Posterior cingulate gyrus (tissue), 11 donors: ENCODE measurements around the gene GDI1.
A peak's percentile ranks its signal among the peaks of the same experiment; 100 is the strongest.

Source experiments
- DNase-seq, 10 donors: peaks; one replicate each; pipeline versions ENCODE4 v3.0.0 to v3.0.0-alpha.2; 2020 to 2021; ENCODE audit warnings: mixed read lengths in 3 of 10
- intact Hi-C: fragments of 100-400 bp; cut with DNase I; formaldehyde crosslinking; loops from one replicate; pipeline ENCODE4 v1.15.1; 2023

The GDI1 gene

DNA sequence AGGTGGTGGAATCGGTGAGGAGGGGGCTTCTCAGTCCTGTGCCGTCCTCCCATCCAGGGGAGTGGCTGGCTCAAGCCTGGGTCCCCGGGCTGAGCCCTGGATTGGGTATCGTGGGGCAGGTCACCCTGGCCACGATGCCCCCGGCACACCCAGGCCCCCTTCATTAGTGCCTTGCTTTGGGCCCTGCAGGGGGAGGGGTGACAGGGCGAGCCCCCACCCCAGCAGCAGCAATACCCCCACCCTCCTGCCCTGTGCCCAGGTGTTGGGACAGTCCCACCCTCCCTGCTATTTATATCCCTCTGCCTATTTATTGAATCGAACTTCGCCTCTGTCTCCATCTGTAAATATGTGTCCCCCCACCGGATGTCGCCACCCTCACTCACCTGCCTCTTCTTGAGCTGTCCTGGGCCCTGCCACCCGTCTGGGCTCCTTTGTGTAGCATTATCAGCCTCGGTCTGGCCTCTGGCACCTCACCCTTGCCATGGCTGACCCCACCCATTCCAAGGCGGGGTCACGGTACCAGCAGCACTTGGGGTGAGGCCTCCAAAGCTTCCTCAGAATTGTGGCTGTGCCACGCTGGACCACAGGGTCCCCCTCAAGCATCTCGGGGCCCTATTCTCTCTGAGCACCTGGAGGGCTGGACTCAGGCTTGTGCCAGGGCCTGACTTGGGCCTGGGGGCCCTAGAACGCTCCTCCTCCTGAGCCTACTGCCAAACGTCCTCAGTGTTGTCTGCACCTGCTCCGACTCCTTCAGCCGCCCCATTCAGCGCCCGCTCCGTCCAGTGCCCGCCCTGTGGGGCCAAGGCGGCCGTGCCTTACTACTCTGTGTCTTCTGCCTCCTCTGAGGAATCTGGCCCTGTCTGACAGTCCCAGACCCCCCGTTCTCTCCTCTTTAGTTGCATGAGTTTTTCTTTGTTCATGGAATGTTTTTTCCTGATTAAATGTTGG lies 36.0 kb downstream of the GDI1 start:
- peak in 1 of 10 donors; percentile 68 for DNase-seq
- intact Hi-C loops: no loop called here

DNA sequence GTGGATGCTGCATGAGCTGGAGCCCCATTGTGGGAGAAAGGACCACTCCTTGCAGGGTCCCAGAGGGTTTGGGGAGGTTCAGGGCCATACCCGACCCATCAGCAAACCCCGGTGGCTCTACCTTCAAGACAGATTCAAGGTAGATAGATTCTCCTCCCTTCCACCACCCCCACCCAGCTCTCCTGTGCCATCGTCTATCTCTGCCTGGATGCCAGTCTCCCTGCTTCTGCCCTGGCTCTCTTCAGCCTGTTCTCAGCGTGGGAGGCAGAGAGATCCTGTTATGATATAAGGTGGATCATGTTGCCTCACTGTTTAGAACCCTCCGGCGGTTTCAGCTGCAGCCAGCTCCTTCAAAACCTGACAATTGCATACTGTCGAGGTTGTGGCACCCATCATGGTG lies 36.7 kb downstream of the GDI1 start:
- intact Hi-C loops: no loop called here
- DNase-seq: peak in 1 of 10 donors; percentile 68

DNA sequence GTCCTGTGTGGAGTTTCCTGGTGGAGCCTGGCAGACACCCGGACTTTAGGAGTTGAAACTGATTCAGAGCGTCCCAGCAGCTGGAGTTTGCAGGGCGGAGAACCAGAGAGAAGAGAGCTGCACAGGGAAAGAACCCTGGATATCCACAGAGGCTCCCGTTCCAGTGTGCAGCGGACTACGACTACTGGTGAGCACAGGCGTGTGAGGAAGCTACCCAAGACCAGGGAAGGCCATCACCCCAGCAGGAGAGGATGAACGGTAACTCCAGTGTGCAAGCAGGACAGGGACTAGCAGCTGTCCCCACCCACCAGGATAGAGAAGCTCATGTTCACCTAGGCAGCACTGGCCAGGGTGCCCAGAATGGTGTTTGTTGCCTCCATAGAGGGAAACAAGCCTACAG lies 39.9 kb downstream of the GDI1 start:
- intact Hi-C loops: loop anchor here (5.0 kb wide), 1 partner anchor 35 kb away; the partner anchor contains the start of gene FAM50A
- DNase-seq: peak in 3 of 10 donors; percentile 32 to 62 (median 39)

- DNase-seq: peak in 3 of 10 donors; percentile 64 to 76 (median 75)
These were observed 41.0 kb downstream of the GDI1 start for GRCh38 chrX:154477891-154478477.

DNA sequence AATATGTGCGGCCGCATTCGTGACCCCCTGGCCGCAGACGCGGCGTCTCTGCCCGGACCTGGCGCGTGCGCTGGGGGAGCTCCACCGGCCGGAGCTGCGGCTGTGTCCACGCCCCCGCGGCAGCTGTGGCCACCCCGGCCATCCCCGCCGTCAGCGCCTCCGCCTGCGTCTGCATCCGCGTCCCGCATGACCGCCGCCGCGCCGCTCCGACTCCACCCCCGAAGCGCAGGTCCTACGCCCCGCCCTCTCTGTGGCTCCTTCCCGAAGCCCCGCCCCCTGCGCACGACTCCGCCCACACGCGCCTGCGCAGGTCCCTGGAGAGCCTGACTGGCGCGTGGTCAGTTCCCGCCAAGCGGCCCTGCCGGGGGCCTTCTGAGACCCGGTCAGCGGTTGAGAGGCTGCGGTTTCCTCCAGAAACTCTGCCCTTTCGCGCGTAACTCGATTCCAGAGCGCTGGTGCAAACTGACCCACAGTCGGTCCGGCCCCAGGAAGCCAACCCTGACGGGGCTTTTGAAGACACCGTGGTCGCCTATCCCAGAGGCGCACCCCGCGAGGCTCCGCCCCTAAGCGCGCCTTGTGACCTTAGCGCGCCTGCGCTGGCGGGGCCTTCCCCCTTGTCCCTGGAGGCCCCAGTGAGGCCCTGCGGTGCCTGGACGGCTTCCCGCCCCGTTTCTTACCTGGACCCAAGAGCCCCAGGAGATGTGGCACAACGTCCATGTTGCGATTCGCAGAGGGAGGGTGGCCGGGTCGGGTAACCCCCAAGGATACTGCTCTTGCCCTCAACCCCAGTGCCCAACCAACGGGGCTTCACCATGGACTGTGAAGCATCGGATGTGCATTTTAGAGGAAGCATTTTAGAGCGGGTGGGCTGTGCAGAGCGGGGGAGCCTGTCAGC lies 42.0 kb downstream of the GDI1 start, which contains the start of gene LAGE3:
Gene LAGE3, minus strand, starts transcription at position 554 of the 895 bp plus-strand sequence. Its CDS starts 366 bp downstream, at position 188.
- DNase-seq: peak; percentile 86 to 99 (median 91)
- intact Hi-C loops: loop anchor here (5.0 kb wide), 1 partner anchor 37 kb away; the partner anchor contains the start of gene FAM50A

More at GRCh38 chrX:154477891-154478477, 41.0 kb downstream of the GDI1 start:
- intact Hi-C loops: loop anchor here (5.0 kb wide), 1 partner anchor 36 kb away; the partner anchor contains the start of gene FAM50A

GRCh38 chrX:154481195-154481594 lies 44.2 kb downstream of the GDI1 start:
- intact Hi-C loops: no loop called here
- no peak for DNase-seq

DNA sequence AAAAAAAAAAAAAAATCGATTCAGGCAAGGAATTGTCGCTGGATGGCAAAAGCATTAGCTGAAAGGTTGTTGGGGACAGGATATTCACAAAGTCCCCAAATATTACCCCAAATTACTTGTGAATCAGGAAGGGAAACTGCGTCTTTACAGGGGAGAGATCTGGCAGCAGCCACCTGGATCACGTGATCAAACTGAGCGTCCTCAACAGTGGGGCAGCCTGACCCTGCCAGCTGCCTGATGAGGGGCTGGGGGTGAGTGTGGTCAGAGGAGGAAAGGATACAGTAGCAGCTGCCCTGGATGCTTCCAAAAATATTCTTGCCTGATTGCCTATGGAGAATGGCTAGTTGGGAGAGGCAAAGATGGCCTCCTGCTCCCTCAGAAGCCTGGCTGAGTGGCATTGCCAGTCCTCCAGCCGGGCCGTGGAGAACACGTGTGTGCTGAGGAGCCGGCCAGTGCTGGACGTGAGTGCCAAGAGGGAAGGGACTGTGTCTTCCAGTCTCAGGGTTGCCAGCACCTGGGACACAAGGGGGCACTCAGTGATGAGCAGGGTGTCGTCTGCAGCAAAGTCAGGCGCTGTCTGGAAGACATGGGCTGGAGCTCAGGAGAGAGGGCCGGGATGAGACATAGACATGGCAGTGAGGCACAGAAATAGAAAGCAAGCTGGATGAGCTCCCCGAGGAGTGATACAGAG lies 45.1 kb downstream of the GDI1 start:
- intact Hi-C loops: no loop called here
- peak in 2 of 10 donors; percentile 64 to 69 for DNase-seq

GRCh38 chrX:154482786-154483185 lies 45.8 kb downstream of the GDI1 start:
- peak in 1 of 10 donors; percentile 65 for DNase-seq
- intact Hi-C loops: no loop called here

DNA sequence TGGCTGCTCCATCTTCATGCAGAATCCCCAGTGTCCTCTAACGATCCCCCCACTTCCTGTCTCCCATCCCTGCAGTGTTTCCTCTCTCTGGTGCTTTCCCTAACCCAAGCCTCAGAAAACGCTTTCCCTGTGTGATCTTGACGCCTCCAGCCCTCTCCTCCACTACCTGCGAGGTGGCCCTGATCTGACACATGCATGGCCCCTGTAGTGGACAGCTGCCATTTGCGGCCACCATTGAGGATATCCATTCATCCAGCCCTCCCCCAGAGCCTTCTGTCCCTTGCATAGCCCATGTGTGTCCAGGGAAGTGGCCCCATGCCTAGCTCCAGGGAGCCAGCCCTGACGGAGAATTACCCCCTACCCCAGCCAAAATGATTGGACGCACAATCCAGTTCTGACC lies 46.4 kb downstream of the GDI1 start:
- intact Hi-C loops: no loop called here
- DNase-seq: peak in 1 of 10 donors; percentile 57

GRCh38 chrX:154484255-154485149 lies 47.5 kb downstream of the GDI1 start:
- peak in 2 of 10 donors; percentile 46 to 77 for DNase-seq
- intact Hi-C loops: no loop called here

GRCh38 chrX:154485150-154486051 lies 48.4 kb downstream of the GDI1 start:
- intact Hi-C loops: loop anchor here (2.0 kb wide), 1 partner anchor 49 kb away; the partner anchor contains the start of gene GDI1
- peak in 3 of 10 donors; percentile 22 to 79 (median 70) for DNase-seq

DNA sequence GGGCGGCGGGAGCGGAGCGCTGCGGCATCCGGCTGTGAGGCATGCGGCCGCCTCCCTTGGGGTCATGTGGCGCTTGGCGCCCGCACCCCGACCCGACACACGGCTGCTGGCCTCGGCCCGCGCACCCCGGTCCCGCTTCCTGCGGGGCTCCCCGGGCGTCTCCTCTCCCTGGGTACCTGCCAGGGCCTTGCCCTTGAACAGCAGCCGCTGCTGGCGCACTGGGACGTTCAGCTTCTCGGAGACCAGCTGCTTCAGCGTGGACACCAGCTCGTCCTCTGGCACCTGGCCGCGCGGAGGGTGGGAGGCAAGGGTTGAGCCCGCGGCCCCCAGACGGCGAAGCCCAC lies 49.1 kb downstream of the GDI1 start:
- intact Hi-C loops: loop anchor here (2.0 kb wide), 1 partner anchor 49 kb away; the partner anchor contains the start of gene GDI1
- DNase-seq: peak in 2 of 10 donors; percentile 80 to 85

- intact Hi-C loops: loop anchor here (2.0 kb wide), 1 partner anchor 50 kb away; the partner anchor contains the start of gene GDI1
- DNase-seq: peak in 7 of 10 donors; percentile 31 to 92 (median 55)
These were observed 49.6 kb downstream of the GDI1 start, which contains the start of gene UBL4A for GRCh38 chrX:154486396-154487207. Gene UBL4A (minus strand): TSS chrX:154486615. CDS start chrX:154486584, 31 bp downstream.

GRCh38 chrX:154487518-154488290 lies 50.8 kb downstream of the GDI1 start:
- peak in 2 of 10 donors; percentile 65 to 78 for DNase-seq

GRCh38 chrX:154488336-154489075 lies 51.6 kb downstream of the GDI1 start:
- peak in 1 of 10 donors; percentile 80 for DNase-seq
- intact Hi-C loops: no loop called here

More at GRCh38 chrX:154487518-154488290, 50.8 kb downstream of the GDI1 start:
- intact Hi-C loops: loop anchor here (2.0 kb wide), 1 partner anchor 51 kb away; the partner anchor contains the start of gene GDI1
